ENCODE results near the gene IL17A. TPM values are rescaled to one million over a fixed set of nuclear protein-coding genes. Genes with fewer than 3 reads are reported as not detected.
"Not testable (repeated sequence)": the region's sequence is repeated elsewhere in the genome, so short reads cannot be mapped to it uniquely, and the experiment has no call there.

The IL17A gene
- total RNA-seq, 1 donor from 2014 or later: not detected

DNA sequence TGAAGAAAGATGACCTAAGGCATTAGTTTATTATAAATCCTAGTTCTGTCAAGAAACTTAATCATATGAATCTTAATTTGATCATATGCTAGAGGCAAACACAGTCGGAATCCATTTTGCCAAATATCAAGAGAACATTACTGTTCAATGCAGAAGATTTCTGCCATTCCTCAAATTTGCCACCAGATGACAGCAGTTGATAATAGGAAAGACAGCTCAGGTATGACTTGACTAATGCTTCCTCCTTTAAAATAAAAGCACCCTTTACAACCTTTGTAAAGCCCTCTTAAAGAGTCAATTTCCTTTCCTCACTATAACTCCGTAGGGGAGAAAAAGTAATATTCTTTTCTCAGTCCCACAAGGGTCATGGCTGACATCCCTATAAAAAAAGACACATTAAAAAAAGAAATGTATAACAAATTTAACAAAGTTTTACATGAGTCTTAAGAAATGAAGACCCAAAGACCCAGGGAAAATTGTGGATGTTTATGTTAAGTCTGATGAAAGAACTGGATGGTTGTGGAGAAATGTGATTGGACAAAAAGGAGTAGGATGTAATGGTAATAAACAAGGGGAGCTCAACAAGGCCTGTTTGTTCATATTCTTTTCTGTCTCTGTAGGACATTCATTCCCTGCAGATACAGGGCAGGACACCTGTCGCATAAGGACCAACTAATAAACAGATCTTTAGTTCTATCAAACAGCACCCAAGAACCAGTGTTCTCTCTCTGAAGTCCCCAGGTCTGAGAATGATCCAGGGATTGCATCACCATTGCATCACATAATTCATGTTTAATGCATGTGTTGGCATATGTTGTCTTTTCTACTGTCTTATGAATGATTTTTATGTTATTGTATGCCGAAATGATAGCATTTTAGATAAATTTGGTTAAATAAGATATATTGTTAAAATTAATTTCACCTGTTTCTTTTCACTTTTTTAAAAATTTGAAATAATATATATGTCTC is 23.0 kb upstream of the IL17A start:
- intact Hi-C loops (cut with DNase I): loop anchor here (5.0 kb wide), 1 partner anchor 69 kb away; no protein-coding TSS in a partner anchor
- no peak for DNase-seq (ENCODE audit: low spot score)

DNA sequence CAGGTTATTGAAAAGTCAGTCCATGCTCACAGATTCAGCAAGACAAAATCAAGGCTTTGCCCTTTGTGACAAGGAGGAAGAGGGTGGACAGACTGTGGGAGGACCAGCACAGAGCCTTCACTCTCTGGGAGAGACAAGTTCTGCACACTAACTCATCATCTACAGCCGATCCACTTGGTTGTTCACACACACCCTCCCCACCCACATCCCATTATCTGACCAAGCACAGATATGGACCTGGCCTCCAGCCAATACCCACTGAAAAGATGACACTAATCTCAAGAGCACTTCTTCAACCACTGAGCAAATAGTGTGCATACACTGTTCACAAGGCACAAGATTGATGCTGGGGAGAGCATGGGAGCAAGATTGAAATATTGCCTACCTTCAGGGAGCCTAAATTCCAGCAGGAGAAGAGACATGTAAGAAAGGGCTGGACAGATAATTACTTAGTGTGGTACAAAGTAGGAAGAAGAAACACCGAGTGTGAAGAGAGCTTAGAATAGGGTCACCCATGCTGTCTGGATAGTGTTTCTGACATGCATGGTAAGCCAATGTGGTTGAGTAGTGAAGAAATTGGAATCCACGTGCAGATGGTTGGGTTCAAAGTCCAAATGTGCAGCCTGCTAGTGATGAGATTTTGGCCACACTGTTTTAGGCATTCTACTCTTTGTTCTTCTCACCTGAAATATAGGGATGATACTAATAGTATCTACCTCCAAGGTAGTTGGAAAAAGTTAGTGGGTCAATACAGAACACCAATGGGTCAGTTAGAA is 21.7 kb upstream of the IL17A start:
- intact Hi-C loops (cut with DNase I): loop anchor here (5.0 kb wide), 1 partner anchor 68 kb away; no protein-coding TSS in a partner anchor
- DNase-seq (ENCODE audit: low spot score): no peak

DNA sequence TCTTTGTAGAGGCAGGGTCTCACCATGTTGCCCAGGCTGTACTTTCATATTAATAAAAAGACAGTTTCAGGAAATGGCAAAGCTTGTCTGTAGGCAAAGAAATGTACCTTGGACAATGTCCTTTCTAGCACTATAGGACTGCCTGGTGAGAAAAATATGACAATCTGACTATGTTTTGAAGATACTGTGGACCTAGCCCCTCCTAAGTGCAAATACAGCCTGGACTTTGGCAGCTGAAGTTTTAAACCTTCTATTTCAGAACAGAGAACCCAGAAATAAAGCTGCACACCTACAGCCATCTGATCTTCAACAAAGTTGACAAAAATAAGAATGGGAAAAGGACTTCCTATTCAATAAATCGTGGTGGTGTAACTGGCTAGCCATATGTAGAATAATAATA is 18.9 kb upstream of the IL17A start:
- no peak for DNase-seq (ENCODE audit: low spot score)
- intact Hi-C loops (cut with DNase I): no loop called here

DNA sequence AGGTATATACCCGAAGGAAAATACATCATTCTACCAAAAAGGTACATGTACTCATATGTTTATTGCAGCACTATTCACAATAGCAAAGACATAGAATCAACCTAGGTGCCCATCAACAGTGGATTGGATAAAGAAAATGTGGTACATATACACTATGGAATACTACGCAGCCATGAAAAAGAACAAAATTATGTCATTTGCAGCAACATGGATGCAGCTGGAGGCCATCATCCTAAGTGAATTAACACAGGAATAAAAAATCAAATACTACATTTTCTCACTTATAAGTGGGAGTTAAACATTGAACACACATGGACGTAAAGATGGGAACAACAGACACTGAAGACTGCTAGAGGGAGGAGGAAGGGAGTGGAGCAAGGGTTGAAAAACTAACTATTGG is 17.8 kb upstream of the IL17A start:
- intact Hi-C loops (cut with DNase I): not testable (repeated sequence)

DNA sequence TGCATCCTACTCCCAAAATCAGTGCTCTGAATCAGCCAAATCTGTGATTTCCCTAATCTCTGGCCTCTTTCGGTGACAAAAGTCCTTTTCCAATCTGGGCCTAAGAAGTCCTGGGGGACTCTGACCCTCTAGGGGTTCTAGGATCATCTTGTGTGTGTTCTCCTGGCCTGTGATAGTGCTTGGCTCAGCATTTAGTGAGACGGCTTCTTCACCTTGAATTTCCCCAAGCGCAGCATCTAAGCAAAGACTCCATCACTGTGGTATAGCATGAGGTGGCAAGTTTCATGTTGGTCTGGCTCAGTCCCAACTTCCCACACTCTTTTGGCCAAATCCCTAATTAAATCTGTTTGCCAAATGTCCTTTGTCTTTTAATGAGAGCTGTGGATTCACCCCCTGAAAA is 12.1 kb upstream of the IL17A start:
- intact Hi-C loops (cut with DNase I): no loop called here
- DNase-seq (ENCODE audit: low spot score): no peak

More for the DNA sequence above, 17.8 kb upstream of the IL17A start:
- DNase-seq (ENCODE audit: low spot score): not testable (repeated sequence)

DNA sequence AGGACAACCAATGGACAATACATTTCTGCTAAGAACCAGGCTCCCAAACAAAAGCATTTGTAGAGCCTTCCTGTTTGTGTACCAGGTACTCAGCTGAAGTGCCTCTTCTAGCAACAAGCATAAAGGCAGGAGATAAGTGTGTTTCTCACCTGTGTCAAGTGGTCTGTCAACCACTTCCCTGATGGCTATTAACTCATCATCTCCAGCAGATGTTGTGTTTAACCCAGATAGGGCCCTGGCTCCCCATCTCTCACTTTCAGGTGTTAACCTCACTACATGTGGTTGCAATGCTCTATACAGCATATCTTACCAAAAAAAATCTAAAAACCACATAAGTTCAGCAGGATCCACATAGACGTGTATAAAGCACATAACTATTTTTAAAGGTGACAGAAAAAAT is 9.6 kb upstream of the IL17A start:
- intact Hi-C loops (cut with DNase I): no loop called here
- DNase-seq (ENCODE audit: low spot score): no peak

DNA sequence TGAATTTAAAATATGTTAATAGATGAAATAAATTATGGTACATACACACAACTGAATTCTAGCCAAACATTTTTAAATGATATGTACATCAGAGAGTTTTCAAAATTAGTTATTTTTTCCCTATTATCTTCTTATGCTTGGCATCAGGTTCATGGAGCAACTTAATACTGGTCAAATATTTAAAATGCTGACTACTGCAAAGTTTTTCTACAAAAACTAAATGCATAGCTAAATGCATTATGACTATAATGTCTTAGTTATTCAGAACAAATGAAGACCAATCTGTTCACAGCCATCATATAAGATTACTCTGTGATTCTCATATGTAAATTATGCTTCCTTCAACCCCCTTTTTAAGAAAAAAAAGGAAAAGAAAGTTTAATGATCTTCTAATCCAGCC is 8.2 kb upstream of the IL17A start:
- DNase-seq (ENCODE audit: low spot score): no peak
- intact Hi-C loops (cut with DNase I): no loop called here

DNA sequence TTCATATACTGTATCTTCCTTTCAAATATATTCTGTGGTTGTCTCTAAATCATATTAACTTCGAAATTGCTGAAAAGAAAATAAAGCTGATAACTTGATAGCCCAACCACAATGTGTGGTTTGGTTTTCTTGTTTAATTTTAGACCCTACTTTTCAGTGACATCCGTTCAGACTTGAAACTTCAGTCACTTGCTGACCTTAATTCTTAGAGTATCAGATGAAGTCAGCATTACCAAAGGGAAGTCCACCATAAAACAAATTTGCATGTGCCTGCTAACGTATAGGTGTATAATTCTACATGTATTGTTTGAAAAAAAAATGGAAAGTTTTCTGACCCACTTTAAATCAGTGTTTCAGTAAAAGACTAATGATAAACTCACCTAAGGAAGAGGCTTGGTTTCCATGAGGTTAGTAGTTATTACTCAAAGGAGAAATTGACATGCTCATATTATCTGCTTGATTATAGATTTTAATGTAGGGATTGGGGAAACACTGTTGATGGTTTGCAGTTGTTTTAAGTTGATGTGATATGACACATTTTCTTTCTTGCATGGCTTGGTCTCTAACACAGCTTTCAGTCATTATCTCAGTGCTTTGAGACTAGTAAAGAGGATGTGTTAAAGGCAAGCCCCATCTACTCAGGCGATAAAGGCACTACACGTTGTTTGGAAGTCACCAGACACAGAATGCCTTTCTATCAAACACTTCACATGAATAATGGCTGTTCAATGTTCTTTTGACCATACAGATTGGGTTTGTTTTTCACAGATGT is 5.2 kb upstream of the IL17A start:
- no peak for DNase-seq (ENCODE audit: low spot score)
- intact Hi-C loops (cut with DNase I): no loop called here

DNA sequence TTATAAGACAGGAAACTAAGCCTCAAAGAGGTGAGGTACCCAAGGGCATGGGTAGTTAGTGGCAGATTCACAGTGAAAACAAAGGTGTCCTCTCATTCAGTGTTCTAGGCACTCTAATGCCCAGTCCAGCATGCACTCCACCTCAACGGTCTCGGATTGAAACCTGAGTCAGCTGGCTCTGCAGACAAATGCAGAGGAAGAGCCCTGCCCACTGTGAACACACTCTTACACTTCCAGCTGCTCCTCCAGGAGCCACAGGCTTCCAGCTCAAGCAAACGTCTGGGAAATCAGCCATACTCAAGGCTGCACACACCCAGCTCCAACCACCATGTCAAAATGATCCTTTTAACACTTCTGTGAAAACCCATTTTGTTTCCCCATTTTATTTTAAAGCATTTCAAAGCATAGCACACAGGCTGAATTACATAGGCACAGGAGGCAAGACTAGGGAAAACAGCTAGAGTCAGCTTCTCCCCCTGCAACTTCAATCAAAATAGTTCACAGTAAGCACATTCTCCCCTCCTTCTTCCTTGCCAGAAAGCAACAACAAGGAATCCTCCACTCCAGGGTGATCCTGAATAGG is 3.0 kb upstream of the IL17A start:
- intact Hi-C loops (cut with DNase I): no loop called here
- no peak for DNase-seq (ENCODE audit: low spot score)

DNA sequence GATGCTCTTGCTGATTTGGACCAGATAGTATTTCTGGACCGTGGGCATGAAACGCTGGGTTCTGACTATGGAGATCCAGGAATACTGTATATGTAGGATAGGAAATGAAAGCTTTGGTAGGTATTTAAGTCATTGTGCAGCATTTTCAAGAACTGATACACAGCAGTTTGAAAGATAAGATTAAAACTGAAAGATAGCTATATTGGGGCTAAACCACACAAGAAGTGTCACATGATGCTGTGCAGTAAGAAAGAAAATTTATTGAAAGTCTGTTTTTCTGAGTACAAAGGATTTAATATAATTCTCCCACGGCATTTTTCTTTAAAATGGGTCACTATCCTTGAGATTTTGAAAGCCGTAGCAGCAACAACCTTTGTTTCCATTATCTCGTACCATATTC is 305 bp downstream of the IL17A start:
- no peak for DNase-seq (ENCODE audit: low spot score)
- intact Hi-C loops (cut with DNase I): no loop called here

DNA sequence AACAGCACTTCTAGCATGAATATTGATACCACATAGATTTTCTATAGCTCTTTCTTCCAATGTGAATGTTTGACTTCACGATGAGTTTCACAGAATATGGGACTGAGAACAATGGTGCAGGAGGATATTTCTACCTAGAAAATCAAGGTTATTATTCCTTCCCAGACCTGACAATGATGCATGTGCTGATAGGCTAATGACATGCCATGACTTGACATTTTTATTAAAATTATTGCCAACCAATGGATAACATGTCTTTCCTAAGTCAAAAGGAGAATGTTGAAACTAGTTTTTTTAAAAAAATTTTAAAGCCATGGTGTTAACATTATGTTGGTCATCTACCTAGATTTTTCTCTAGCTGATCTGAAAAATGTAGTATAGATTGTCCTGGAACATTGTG is 923 bp downstream of the IL17A start:
- intact Hi-C loops (cut with DNase I): no loop called here
- DNase-seq (ENCODE audit: low spot score): no peak

DNA sequence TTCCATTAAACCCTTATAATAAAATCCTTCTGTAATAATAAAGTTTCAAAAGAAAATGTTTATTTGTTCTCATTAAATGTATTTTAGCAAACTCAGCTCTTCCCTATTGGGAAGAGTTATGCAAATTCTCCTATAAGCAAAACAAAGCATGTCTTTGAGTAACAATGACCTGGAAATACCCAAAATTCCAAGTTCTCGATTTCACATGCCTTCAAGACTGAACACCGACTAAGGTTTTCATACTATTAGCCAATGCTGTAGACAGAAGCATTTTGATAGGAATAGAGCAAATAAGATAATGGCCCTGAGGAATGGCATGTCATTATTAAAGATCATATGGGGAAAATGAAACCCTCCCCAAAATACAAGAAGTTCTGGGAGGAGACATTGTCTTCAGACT is 3.8 kb downstream of the IL17A start:
- intact Hi-C loops (cut with DNase I): no loop called here
- no peak for DNase-seq (ENCODE audit: low spot score)

DNA sequence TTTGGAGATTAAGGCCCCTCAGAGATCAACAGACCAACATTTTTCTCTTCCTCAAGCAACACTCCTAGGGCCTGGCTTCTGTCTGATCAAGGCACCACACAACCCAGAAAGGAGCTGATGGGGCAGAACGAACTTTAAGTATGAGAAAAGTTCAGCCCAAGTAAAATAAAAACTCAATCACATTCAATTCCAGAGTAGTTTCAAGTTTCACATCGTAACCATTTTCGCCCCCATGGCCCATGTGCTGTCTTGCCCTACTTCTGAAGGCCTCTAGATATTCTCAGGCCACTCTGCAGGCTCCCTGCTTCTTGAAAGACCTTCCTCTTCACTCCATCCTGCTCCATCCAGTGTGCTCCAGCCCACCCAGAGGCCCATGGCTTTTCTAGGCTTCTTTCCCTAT is 4.2 kb downstream of the IL17A start:
- no peak for DNase-seq (ENCODE audit: low spot score)
- intact Hi-C loops (cut with DNase I): no loop called here

DNA sequence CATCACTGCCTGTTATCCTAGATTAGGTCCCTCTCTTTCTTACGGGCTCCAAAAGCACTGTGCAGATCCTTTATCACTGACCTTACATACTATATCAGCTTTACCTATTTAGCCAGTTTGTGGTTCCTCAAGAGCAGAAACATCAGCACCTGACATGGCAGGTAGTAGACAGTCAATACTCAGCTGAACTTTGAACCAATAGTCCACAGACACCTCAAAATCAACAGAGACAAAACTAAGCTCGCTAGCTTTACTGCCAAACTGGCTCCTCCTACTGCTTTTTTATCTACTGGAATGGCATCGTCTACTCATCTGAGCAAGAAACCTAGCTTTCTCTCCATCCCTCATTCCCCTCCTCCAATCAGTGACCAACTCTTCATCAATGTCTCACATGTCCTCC is 5.6 kb downstream of the IL17A start:
- intact Hi-C loops (cut with DNase I): no loop called here
- no peak for DNase-seq (ENCODE audit: low spot score)

DNA sequence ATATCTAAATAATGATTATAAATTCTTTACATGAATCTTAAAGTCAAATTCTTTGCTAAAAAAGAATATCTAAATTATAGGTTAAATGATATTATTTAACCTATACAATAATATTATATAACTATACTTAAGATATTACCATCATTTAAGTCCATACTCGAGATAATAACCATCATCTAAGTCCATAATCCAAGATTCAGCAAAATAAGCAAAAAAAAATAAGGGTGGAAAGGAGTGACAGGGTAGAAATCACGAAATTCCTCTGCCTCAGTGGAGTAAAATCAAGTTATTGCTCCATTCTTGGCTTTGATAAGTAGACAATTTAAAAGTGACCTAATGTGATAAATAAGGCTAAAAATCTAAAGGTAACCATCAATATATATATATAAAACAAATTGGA is 9.7 kb downstream of the IL17A start:
- no peak for DNase-seq (ENCODE audit: low spot score)
- intact Hi-C loops (cut with DNase I): no loop called here

DNA sequence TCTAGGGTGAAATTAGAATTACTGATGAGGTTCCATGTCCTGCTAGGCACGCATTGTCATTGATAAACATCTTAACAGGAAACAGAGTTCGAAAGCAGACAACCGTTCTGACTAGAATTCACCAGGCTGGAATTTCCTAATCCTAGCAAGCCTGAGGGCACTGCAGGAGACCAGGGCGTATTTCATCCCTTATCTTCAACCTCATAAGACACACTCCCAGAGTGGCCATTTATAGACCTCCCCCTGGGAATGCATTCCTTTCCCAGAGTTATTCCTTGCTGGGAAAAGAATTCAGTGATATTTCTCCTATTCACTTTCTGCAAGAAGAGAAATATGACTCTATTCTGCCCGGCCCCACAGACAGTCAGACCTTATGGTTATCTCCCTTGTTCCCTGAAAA is 13.9 kb downstream of the IL17A start:
- intact Hi-C loops (cut with DNase I): not testable (repeated sequence)

DNA sequence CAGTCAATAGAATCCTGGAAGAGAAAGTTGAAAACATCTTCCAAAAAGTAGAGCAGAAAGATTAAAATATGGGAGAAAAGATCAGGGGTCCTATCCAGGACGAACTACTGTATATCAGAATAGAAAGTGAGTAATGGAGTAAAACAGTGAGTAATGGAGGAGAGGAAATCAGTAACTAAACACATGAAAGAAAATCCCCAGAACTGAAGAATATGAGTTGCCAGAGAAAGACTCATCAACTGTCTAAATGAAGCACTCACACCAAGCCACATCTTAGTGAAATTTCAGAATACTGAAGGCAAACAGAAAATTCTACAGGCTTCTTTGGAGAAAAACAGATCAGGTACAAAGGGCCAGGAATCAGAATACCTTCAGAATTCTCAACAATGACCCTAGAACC is 14.9 kb downstream of the IL17A start:
- no peak for DNase-seq (ENCODE audit: low spot score)
- intact Hi-C loops (cut with DNase I): no loop called here

More for the DNA sequence above, 13.9 kb downstream of the IL17A start:
- not testable (repeated sequence) for DNase-seq (ENCODE audit: low spot score)

DNA sequence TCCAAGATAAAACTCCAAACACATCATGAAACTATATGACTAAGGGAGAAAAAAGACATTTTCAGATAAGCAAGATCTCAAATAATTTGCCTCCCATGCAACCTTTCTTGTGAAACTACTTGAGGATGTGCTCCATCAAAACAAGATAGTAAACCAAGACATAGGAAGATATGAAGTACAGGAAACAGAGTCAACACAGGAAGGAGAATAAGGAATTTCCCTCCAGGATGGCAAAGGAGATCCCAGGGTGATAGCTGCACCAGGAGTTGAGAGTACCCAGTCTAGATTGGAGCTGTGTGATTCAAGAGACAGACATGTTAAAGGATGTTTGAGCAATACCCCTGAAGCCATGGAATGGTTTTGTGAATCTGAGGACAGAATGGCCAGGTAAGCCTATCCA is 15.3 kb downstream of the IL17A start:
- no peak for DNase-seq (ENCODE audit: low spot score)
- intact Hi-C loops (cut with DNase I): no loop called here

DNA sequence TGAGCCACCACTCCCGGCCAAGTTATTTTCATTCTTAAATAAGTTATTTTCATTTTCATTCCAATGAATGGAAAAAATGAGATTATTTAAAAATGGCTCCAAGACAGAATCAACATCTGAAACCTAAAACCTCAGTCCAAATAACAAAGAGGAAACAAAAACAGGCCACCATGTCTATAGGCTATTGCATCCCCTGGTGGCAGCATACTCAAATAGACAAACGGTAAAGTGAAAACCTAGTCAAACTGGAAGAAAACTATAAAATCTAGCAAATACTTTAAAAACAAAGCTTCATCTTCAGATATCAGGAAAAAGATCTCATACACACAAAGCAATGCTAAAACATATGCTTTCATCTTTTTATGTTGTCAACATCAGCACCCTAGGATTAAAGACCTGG is 20.9 kb downstream of the IL17A start:
- intact Hi-C loops (cut with DNase I): no loop called here

DNA sequence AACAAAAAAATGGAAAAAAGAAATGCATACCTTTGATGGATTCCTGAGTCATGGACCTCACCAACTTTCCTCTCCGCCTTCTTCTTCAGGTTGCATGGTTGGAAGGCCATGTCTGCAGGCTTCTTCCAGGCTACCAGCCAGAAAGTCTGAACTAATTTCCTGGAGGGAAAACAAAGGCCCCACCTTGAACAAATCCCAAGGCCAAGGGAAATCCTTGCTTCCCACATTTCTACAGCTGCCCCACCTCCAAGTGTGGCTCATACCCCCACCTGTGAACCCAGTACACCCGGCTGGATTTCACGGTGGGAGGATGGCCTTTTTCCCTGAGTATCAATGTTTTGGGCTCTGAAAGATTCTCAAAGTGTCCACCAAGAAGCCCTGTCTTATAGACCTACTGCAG is 22.4 kb downstream of the IL17A start:
- DNase-seq (ENCODE audit: low spot score): no peak
- intact Hi-C loops (cut with DNase I): no loop called here

More for the DNA sequence above, 20.9 kb downstream of the IL17A start:
- DNase-seq (ENCODE audit: low spot score): no peak
